ENCODE data around the gene ASAP3.
A peak's percentile ranks its signal among the peaks of the same experiment; 100 is the strongest.

Gene ASAP3

DNA sequence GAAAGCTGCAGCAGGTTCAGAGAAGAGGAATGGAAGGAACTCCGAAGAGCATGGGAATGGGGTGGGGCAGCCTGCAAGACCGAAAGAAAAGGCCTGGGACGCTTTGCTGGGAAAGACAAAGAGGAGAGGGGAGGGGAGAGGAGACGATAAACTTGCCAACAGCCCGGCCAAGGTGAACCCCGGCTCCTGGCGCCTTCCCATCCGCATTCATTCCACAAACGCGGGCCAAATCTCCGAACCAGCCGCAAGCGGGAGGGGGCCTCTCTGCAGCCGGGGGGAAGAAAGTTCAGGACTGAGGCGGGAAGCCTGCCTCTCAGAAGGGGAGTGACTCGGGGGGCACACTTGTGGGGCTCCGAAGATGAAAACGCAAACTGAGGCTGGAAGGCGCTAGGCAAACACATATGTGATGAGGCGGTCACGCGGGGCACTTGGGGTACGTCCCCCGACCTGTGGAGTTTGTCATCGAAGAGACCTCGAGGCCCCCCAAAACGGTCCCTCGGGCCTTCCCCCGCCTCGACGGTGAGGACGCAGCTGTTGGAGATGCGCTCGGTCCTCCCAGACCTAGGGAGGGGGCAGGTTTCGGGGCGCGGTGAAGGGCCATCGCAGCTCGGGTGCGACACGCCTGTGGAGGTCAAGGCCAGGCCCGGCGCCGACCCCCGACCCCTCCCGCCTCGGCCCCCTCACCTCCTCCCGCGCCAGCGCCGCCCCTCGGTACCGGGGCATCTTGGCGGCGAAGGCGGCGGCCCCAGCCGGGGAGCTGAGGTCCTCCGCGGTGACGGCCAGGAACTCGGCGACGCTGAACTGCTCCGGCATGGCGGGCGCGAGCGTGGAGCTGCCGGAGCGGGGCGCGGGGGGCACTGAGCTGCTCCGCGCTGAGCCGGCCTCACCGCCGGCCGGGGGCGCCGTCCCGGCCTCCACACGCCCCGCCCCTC, at the start of gene ASAP3 (continued):
- TF ChIP-seq SP7 (tag by site-specific recombination; IDR thresholded peaks at IDR 0.05) (peak; percentile 34; the same call in 1 of the 2 replicates), ZBTB17 (tag by site-specific recombination; IDR thresholded peaks at IDR 0.05) (no peak), ZNF274 (IDR thresholded peaks at IDR 0.05; ENCODE audit: low read length) (no peak), ZNF274 (tag by site-specific recombination; IDR thresholded peaks at IDR 0.05; ENCODE audit: borderline replicate concordance) (no peak), GLIS2 (tag by site-specific recombination; IDR thresholded peaks at IDR 0.05) (peak; percentile 75), SP2 (tag by site-specific recombination; IDR thresholded peaks at IDR 0.05) (no peak), ZBTB7A (tag by site-specific recombination; IDR thresholded peaks at IDR 0.05; ENCODE audit: low read depth) (no peak)
- TF ChIP-seq, protein P1, sequence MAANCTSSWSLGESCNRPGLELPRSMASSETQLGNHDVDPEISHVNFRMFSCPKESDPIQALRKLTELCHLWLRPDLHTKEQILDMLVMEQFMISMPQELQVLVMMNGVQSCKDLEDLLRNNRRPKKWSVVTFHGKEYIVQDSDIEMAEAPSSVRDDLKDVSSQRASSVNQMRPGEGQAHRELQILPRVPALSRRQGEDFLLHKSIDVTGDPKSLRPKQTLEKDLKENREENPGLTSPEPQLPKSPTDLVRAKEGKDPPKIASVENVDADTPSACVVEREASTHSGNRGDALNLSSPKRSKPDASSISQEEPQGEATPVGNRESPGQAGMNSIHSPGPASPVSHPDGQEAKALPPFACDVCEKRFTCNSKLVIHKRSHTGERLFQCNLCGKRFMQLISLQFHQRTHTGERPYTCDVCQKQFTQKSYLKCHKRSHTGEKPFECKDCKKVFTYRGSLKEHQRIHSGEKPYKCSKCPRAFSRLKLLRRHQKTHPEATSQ (tag by site-specific recombination; IDR thresholded peaks at IDR 0.05) = no peak

DNA sequence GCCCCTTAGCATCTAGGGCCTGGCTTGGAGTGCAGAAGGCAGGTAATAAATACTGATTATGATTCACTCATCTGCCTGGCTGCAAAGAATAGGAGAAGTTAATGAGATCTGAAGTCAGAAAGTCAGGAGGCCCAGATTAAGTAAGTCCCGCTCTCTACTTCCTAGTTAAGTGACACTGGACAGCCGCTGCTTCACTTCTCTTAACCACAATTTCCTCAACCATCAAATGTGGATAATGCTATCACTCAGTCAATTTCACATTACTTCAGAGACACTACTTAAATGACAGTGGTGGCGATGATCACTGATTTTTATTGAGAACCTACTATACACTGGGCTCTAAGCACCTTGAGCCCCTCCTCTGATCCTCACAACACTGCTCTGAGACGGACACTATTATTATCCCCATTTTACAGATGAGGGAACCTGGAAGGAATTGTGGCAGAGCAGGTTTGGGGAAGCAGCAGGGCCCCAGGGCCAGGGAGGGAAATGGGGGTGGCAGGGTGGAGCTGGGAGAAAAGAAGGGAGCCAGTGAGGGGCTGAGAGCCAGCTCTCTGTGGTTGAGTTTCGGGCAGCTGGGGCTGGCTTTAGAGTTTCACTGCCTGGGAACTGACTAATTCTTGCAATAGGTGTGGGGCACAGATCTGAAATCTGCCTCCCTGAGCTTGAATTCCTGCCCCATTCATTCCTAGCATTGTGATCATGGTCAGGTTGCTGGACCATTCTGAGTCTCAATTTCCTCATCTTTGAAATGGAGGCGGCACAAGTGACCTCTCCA, 49.5 kb upstream of the ASAP3 start:
- H3K27ac ChIP-seq (ENCODE audit: extremely low read depth, low read depth, low read length) = no peak overlapping the region
- H3K4me1 ChIP-seq (ENCODE audit: control insufficient read depth, insufficient read depth, low read length) = peaks cover 2% of the 10 kb centered on the region; the same call in 1 of the 2 replicates
- ChIA-PET CTCF (interaction anchor here (0.7 to 3.4 kb wide), 2 partner anchors 37 to 882 kb away, joined by 3 to 34 read pairs; partner anchors contain the start of gene NIPAL3), POLR2A (interaction anchor here (0.6 to 2.5 kb wide), 2 partner anchors 10 to 35 kb away, joined by 3 to 13 read pairs; no protein-coding TSS in a partner anchor)
- H3K4me3 ChIP-seq (ENCODE audit: low read depth, low read length) = no peak overlapping the region
- no peaks in the 10 kb centered on the region for H3K9me3 ChIP-seq (ENCODE audit: control insufficient read depth, insufficient read depth, low read depth, low read length)
- TF ChIP-seq ZNF664 (tag by site-specific recombination; IDR thresholded peaks at IDR 0.05) (peak; percentile 93), ZNF223 (tag by site-specific recombination; IDR thresholded peaks at IDR 0.05) (no peak)
- no peaks in the 10 kb centered on the region for H3K36me3 ChIP-seq (ENCODE audit: control insufficient read depth in 2 of 2, insufficient read depth in 1 of 2, low read length in 2 of 2)

DNA sequence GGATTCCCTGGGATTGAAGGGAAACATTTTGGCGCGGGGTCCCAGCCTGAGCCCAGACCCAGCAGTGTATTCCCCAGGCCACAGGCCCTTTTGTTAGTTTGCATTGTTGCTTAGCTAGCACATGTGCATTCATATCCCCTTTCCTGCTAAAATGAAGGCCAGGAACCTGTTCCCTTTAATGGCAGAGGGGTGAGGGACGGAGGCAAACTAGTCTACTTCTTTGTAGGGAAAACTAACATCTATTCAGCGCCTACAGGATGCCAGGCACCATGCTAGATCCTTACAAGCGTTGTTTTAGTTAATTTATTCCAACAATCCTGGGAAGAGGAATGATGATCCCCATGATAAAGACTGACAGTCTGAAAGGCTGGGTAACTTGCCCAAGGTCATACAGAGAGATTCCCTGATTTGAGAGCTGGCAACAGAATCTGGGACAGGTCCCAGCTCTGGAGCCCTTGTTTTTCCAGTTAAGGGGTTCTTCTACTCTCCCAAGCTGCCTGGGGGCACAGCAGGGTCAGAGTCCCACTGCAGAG, 47.6 kb upstream of the ASAP3 start:
- peaks cover 2% of the 10 kb centered on the region; the same call in 1 of the 2 replicates for H3K4me1 ChIP-seq (ENCODE audit: control insufficient read depth, insufficient read depth, low read length)
- ChIA-PET CTCF (interaction anchor here (0.6 to 4.5 kb wide), 7 partner anchors 8 to 353 kb away, joined by 3 to 34 read pairs (median 6); no protein-coding TSS in a partner anchor), POLR2A (interaction anchor here (0.6 to 2.5 kb wide), 25 partner anchors 8 to 1767 kb away, joined by 3 to 13 read pairs (median 4); partner anchors contain the start of genes ASAP3, HNRNPR, ID3 and ZNF436)
- no peaks in the 10 kb centered on the region for H3K9me3 ChIP-seq (ENCODE audit: control insufficient read depth, insufficient read depth, low read depth, low read length)
- H3K4me3 ChIP-seq (ENCODE audit: low read depth, low read length) = peak overlapping the region; percentile 17
- peaks cover 0 to 10% of the 10 kb centered on the region in 2 experiments; a peak in 1 of 3 replicates for H3K36me3 ChIP-seq (ENCODE audit: control insufficient read depth in 2 of 2, insufficient read depth in 1 of 2, low read length in 2 of 2)
- no peak overlapping the region for H3K27ac ChIP-seq (ENCODE audit: extremely low read depth, low read depth, low read length)
- no peak for TF ChIP-seq ZBTB21 (tag by site-specific recombination; IDR thresholded peaks at IDR 0.05)
- no peak for TF ChIP-seq KLF8 (tag by site-specific recombination; IDR thresholded peaks at IDR 0.05)
- 0 out of 2 replicates have a peak, but pooled peaks have one; percentile 4 for TF ChIP-seq ZNF24 (tag by site-specific recombination; IDR thresholded peaks at IDR 0.05)
- TF ChIP-seq, protein P2, sequence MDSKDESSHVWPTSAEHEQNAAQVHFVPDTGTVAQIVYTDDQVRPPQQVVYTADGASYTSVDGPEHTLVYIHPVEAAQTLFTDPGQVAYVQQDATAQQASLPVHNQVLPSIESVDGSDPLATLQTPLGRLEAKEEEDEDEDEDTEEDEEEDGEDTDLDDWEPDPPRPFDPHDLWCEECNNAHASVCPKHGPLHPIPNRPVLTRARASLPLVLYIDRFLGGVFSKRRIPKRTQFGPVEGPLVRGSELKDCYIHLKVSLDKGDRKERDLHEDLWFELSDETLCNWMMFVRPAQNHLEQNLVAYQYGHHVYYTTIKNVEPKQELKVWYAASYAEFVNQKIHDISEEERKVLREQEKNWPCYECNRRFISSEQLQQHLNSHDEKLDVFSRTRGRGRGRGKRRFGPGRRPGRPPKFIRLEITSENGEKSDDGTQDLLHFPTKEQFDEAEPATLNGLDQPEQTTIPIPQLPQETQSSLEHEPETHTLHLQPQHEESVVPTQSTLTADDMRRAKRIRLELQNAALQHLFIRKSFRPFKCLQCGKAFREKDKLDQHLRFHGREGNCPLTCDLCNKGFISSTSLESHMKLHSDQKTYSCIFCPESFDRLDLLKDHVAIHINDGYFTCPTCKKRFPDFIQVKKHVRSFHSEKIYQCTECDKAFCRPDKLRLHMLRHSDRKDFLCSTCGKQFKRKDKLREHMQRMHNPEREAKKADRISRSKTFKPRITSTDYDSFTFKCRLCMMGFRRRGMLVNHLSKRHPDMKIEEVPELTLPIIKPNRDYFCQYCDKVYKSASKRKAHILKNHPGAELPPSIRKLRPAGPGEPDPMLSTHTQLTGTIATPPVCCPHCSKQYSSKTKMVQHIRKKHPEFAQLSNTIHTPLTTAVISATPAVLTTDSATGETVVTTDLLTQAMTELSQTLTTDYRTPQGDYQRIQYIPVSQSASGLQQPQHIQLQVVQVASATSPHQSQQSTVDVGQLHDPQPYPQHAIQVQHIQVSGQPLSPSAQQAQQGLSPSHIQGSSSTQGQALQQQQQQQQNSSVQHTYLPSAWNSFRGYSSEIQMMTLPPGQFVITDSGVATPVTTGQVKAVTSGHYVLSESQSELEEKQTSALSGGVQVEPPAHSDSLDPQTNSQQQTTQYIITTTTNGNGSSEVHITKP (tag by site-specific recombination; IDR thresholded peaks at IDR 0.05) = no peak
- TF ChIP-seq ZNF324 (tag by site-specific recombination; IDR thresholded peaks at IDR 0.05) = no peak
- TF ChIP-seq ZBTB48 (tag by site-specific recombination; IDR thresholded peaks at IDR 0.05) = peak; percentile 95
- no peak for TF ChIP-seq ZNF114 (tag by site-specific recombination; IDR thresholded peaks at IDR 0.05)
- TF ChIP-seq SETDB1 (IDR thresholded peaks at IDR 0.05; ENCODE audit: insufficient read length, low read length) = no peak
- TF ChIP-seq, protein P3, sequence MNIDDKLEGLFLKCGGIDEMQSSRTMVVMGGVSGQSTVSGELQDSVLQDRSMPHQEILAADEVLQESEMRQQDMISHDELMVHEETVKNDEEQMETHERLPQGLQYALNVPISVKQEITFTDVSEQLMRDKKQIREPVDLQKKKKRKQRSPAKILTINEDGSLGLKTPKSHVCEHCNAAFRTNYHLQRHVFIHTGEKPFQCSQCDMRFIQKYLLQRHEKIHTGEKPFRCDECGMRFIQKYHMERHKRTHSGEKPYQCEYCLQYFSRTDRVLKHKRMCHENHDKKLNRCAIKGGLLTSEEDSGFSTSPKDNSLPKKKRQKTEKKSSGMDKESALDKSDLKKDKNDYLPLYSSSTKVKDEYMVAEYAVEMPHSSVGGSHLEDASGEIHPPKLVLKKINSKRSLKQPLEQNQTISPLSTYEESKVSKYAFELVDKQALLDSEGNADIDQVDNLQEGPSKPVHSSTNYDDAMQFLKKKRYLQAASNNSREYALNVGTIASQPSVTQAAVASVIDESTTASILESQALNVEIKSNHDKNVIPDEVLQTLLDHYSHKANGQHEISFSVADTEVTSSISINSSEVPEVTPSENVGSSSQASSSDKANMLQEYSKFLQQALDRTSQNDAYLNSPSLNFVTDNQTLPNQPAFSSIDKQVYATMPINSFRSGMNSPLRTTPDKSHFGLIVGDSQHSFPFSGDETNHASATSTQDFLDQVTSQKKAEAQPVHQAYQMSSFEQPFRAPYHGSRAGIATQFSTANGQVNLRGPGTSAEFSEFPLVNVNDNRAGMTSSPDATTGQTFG (tag by site-specific recombination; IDR thresholded peaks at IDR 0.05; ENCODE audit: borderline replicate concordance) = no peak
- no peak for TF ChIP-seq ZBTB7A (tag by site-specific recombination; IDR thresholded peaks at IDR 0.05; ENCODE audit: low read depth)
- TF ChIP-seq, protein P4, sequence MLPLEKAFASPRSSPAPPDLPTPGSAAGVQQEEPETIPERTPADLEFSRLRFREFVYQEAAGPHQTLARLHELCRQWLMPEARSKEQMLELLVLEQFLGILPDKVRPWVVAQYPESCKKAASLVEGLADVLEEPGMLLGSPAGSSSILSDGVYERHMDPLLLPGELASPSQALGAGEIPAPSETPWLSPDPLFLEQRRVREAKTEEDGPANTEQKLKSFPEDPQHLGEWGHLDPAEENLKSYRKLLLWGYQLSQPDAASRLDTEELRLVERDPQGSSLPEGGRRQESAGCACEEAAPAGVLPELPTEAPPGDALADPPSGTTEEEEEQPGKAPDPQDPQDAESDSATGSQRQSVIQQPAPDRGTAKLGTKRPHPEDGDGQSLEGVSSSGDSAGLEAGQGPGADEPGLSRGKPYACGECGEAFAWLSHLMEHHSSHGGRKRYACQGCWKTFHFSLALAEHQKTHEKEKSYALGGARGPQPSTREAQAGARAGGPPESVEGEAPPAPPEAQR (tag by site-specific recombination; IDR thresholded peaks at IDR 0.05) = no peak
- 0 out of 2 replicates have a peak, but pooled peaks have one; percentile 47 for TF ChIP-seq ZNF768 (tag by site-specific recombination; IDR thresholded peaks at IDR 0.05)
